Stimulated activated CD8-positive, alpha-beta memory T cell treated with anti-CD3 and anti-CD28 coated beads, Interleukin-4, amount 100 ng/mL, for 48 hours (primary cell): ENCODE results near the gene TSKU.
A peak's percentile ranks its signal among the peaks of the same experiment; 100 is the strongest.
"Not testable (repeated sequence)": the region's sequence is repeated elsewhere in the genome, so short reads cannot be mapped to it uniquely, and the experiment has no call there.

Experiments
- DNase-seq: peaks from one replicate; pipeline ENCODE4 v3.0.0-alpha.2; 2020

TSKU gene

DNA sequence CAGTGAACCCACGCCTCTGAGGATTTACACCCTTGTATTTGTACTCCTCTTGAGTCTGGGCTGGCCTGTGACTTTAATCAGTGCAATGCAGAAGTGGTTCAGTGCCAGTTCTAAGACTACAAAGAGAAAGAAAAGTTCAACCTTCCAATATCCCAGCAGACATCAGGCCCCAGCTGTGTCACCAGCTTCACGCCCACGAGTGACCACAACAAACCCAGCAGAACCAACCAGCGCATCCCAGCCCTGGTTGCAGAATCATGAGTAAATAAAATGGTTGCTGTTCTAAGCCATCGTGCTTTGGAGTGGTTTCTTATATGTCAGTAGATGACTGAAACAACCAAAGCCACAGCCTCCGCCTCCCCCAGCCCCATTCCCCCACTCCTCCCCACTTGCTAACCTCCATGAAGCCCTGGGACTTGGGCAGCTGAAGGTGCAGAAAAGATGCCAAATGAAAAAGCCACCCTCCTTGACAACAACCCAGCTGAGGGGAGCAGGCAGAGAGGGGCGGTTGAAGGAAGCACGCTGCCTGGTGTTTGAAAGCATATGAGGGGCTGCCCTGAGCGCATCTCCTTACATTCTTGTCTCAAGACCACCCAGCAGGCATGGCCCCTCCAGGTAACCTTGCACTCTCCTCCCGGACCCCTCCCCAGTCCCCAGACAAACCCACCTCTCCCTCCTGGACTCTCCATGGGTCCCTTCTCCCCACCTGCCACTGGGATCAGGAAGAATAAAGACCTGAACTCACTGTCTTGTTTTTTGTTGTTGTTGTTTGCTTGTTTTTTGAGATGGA lies 20.9 kb downstream of the TSKU start:
- peak; percentile 86 for DNase-seq

- DNase-seq: peak; percentile 74
Measured at GRCh38 chr11:76805206-76805913, 22.2 kb downstream of the TSKU start.

- DNase-seq: no peak
Measured at GRCh38 chr11:76806131-76806530, 23.0 kb downstream of the TSKU start.

DNA sequence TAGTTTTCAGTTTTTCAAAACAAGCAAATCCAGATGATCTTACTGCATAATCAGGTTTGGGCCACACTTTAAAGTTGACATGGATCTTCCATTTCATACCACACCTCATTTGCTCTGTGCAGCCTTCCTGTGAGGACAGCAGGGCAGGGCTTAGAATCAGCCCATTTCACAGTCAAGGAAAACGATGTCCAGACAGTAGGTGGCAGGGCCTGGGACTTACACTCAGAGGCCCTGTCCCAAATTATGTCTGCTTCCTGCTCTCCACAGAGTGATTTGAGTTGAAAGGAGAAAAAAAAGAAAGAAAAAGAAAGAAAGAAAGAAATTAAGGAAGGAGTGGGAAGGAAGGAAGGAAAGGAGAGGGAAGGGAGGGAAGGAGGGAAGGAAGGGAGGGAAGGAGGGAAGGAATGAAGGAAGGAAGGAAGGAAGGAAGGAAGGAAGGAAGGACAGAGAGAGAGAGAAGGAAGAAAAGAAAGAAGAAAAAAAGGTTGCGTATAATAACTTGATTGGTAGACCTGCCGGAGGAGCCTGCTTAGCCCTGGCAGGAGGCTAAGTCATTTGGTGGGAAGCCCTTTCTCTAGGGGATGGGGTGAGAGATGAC lies 23.6 kb downstream of the TSKU start:
- DNase-seq: no peak

DNA sequence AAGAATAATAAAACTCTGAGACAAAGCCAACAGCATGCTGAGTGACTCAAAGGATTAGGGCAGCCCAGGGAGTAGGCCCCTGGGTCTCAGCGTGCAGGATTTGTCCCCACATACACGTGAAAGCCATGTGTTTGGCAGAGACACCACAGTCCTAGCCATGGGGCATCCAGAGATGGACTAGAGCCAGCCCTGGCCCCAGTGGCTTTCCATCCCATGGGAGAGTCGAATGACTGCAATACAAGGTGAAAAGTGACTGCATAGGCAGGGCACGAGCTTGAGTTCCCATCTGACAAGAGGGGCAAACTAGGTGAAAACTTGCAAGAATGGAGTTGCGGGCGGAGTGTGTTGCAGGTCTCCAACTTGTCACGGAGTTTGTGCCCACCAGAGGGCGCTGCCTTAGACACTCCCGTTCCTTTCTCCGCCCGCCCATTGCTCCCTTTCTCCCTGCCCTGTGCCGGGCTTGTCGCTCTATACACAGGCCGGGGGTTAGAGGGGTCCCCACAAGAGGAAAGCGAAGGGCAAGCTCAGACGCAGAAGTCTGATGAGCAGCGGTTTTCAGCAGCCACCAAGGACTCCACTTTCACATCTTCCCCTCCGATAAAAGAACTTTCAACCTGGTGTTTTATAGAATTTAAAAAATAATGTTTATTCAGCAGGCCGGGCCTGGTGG lies 24.2 kb downstream of the TSKU start:
- peak; percentile 93 for DNase-seq

DNA sequence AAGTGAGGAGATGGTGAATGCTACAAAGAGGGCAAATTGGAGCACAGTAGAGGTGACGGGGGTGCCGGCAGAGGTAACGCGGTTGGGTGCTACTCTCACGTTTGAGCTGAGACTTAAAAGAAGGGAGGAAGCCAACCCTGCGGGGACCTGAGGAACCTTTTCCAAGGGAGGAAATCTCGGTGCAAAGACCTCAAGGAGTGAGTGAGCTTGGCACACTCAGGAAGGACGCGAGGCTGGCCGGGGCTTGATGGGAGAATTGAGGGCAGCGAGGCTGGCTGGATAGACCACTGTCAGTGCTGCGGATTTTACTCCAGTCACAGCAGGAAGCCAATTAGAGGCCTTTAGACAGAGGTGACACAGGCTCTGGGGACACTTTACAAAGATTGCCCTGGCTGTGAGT lies 25.0 kb downstream of the TSKU start:
- no peak for DNase-seq

DNA sequence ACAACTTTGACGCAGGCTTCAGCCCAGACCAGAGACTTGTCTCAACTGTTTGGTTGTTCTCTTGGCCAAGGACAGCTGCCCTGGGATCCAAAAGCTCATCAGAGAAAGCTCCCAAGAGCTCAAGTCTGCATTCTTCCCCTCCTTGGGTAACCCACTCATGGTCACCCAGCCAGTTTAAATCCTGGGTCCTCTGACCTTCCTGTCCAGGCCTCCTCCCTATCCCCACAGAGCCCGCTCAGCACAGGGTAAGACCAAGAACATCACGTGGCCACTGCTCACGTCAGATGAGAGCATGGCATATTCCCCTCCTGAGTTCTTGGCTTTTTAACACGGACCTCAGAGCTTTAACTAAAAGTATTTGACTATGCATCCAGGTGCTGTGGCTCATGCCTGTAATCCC lies 25.8 kb downstream of the TSKU start:
- no peak for DNase-seq

GRCh38 chr11:76810151-76810853 lies 27.1 kb downstream of the TSKU start:
- peak; percentile 74 for DNase-seq

- DNase-seq: no peak
Measured at GRCh38 chr11:76811259-76811658, 28.1 kb downstream of the TSKU start.

GRCh38 chr11:76814414-76814813 lies 31.3 kb downstream of the TSKU start:
- DNase-seq: no peak

GRCh38 chr11:76815678-76816077 lies 32.5 kb downstream of the TSKU start:
- DNase-seq: not testable (repeated sequence)

DNA sequence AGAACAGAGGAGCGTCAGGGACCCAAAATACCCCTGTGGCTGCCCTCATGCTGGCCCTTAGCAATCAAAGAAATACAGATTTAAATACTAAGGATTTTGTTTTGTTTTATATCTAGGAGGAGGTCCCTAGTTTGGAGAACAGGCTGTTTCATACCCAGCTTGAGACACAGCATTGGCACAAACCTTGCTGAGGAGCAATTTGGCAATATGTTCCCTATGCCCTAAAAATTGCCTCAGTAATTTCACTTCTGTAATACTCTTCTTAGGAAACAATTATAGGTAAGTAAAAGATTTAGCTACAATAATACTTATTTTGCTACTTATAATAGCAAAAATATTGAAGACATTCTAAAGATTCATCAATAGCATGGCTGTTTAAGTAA lies 37.0 kb downstream of the TSKU start:
- no peak for DNase-seq

- not testable (repeated sequence) for DNase-seq
Measured at GRCh38 chr11:76821396-76821795, 38.2 kb downstream of the TSKU start.

- DNase-seq: no peak
Measured at GRCh38 chr11:76822406-76822805, 39.2 kb downstream of the TSKU start.

DNA sequence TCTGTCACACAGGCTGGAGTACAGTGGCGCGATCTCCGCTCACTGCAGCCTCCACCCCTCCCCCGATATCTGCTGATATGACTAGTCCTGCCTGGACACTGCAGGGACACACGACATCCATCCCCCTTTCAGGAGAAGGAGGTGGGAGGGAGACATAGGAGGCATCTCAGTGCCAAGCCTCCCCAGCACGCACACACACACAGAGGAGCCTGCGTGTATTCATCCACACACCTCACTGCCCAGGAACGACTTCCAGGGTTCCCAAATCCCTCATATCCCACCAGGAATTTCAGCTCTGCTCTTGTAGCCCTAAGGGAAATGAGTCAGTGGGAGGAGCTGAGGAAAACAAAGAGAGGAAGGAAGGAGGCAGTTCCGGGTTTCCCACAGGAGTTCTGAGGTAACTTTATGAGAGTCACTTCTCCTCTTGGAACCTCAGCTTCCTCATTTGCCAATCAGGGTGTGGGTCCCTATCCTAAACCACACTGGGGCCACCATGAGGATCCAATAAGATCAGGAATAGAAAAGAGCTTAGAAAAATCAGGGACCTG lies 40.4 kb downstream of the TSKU start:
- no peak for DNase-seq

- no peak for DNase-seq
Measured at GRCh38 chr11:76824083-76824939, 41.2 kb downstream of the TSKU start.

- DNase-seq: no peak
Measured at GRCh38 chr11:76824980-76825725, 42.0 kb downstream of the TSKU start.

DNA sequence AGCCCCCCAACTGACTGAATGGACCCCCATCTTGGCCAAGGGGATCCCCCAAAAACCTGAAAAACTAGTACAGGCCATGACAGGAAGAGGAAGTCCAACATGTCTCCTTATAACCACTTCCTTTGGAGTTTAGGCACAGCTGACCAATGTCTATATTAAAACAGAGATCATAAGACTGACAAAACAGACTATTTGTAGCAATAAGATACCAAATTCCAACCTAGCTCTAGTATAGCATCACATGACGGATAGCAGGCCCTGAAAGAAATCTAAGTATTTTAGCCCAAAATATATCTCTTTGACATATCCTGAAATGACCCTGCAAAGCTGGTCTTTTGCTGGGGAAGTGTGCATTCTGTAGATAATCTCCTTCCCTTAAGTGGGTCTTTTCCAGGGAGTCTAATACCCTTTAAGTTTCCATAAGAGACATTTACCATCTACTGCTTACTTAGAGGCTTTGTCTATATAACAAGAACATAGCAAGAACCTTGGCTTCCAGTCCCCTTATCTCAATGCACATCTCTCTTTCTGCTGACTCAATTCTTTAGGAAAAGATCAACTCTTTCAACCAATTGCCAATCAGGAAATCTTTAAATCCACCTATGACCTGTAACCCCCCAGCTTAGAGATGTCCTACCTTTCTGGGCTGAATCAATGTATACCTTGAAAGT lies 42.7 kb downstream of the TSKU start:
- DNase-seq: no peak

GRCh38 chr11:76826508-76826907 lies 43.4 kb downstream of the TSKU start:
- DNase-seq: not testable (repeated sequence)

GRCh38 chr11:76827005-76827404 lies 43.8 kb downstream of the TSKU start:
- not testable (repeated sequence) for DNase-seq
